H1 (cell line): Measurements from ENCODE around the gene APOBEC2. TPM values are rescaled to one million over a fixed set of nuclear protein-coding genes. Genes with fewer than 3 reads are reported as not detected.

Source experiments
- CTCF ChIA-PET: fragments of 300-600 bp; sonication (Branson Sonifier 250); formaldehyde crosslinking; loops from one replicate; lab custom pipeline; 2021; ENCODE audit not compliant: partially characterized antibody; lab: Charles Lee
- POLR2A ChIA-PET: fragments of 300-600 bp; sonication (Branson Sonifier 250); formaldehyde crosslinking; loops from one replicate; lab custom pipeline; 2021; ENCODE audit warnings: inconsistent platforms; ENCODE audit not compliant: partially characterized antibody; lab: Charles Lee
- DNase-seq, 2 experiments: peaks; one replicate each; pipeline versions ENCODE4 v3.0.0 to v3.0.0-alpha.2; 2010 to 2022; ENCODE audit warnings: low spot score in 2 of 2, low read depth in 1 of 2, mixed read lengths in 1 of 2
- FAIRE-seq: peaks from 2 replicates; lab custom pipeline; 2011; peaks lifted over from hg19 to GRCh38; lab: Jason Lieb, UNC
- H2AFZ ChIP-seq: 2 replicates; pipeline ENCODE4 v1.8.1; 2012; ENCODE audit warnings: low read length, inconsistent platforms
- H2AK5ac ChIP-seq: 2 replicates; pipeline ENCODE4 v1.6.1; 2013; ENCODE audit warnings: low read depth, low read length
- H2BK120ac ChIP-seq: replicated peaks from 2 replicates; pipeline ENCODE3; 2013; ENCODE audit warnings: low read depth, low read length, inconsistent platforms
- H2BK12ac ChIP-seq: 2 replicates; pipeline ENCODE4 v1.6.1; 2013; ENCODE audit warnings: low read depth, low read length
- H2BK15ac ChIP-seq: 2 replicates; pipeline ENCODE4 v1.6.1; 2013; ENCODE audit warnings: low read length
- H2BK20ac ChIP-seq: 2 replicates; pipeline ENCODE4 v1.6.1; 2013; ENCODE audit warnings: low read length
- H2BK5ac ChIP-seq: 2 replicates; pipeline ENCODE4 v1.6.1; 2013; ENCODE audit warnings: low read depth, low read length
- H3K14ac ChIP-seq: 2 replicates; pipeline ENCODE4 v1.6.1; 2013; ENCODE audit warnings: inconsistent platforms; ENCODE audit not compliant: insufficient read length
- H3K18ac ChIP-seq: 2 replicates; pipeline ENCODE4 v1.6.1; 2013; ENCODE audit warnings: low read length; ENCODE audit errors: extremely low read depth
- H3K23ac ChIP-seq: 2 replicates; pipeline ENCODE4 v1.6.1; 2013; ENCODE audit warnings: inconsistent platforms; ENCODE audit not compliant: insufficient read length
- H3K23me2 ChIP-seq: 2 replicates; pipeline ENCODE4 v1.6.1; 2013; ENCODE audit warnings: low read depth, low read length
- H3K27ac ChIP-seq: 2 replicates; pipeline ENCODE4 v1.6.1; 2011; ENCODE audit warnings: low read depth, low read length, inconsistent platforms
- H3K27me3 ChIP-seq, 4 experiments: replicated peaks in 1 of 4; 1 replicate in 1 of 4; 2 replicates in 3 of 4; pipeline versions ENCODE4 v1.6.1 to v1.8.1; 2011 to 2013; ENCODE audit warnings: low read length in 3 of 4, mild to moderate bottlenecking in 3 of 4, inconsistent platforms in 2 of 4, mixed read lengths in 2 of 4, moderate library complexity in 1 of 4; ENCODE audit not compliant: control insufficient read depth in 3 of 4, insufficient read depth in 3 of 4; ENCODE audit errors: extremely low read depth in 1 of 4
- H3K36me3 ChIP-seq, 4 experiments: 2 replicates each; pipeline versions ENCODE4 v1.6.1 to v1.8.1; 2011 to 2013; ENCODE audit warnings: mild to moderate bottlenecking in 4 of 4, low read length in 3 of 4, moderate library complexity in 2 of 4, control low read depth in 1 of 4, inconsistent platforms in 1 of 4; ENCODE audit not compliant: insufficient read depth in 4 of 4, control insufficient read depth in 2 of 4
- H3K4ac ChIP-seq: replicated peaks from 2 replicates; pipeline ENCODE3; 2013; ENCODE audit warnings: low read length, low read depth, mixed read lengths, inconsistent platforms; ENCODE audit not compliant: insufficient read length
- H3K4me1 ChIP-seq, 4 experiments: replicated peaks in 1 of 4; 1 replicate in 1 of 4; 2 replicates in 3 of 4; pipeline versions ENCODE4 v1.6.1 to v1.8.1; 2011 to 2013; ENCODE audit warnings: low read length in 3 of 4, inconsistent platforms in 2 of 4, mixed read lengths in 1 of 4; ENCODE audit not compliant: insufficient read depth in 4 of 4, control insufficient read depth in 3 of 4
- H3K4me2 ChIP-seq, 2 experiments: 2 replicates each; pipeline versions ENCODE4 v1.6.1 to v1.8.1; 2011 to 2013; ENCODE audit warnings: low read depth in 2 of 2, low read length in 2 of 2, control low read depth in 1 of 2, inconsistent platforms in 1 of 2, mild to moderate bottlenecking in 1 of 2; ENCODE audit not compliant: insufficient read depth in 1 of 2
- H3K4me3 ChIP-seq, 4 experiments: fragments of 200-600, 300-600 bp in 1 of 4; sonication (generic), shearing (Covaris generic), sonication (Bioruptor Twin) in 1 of 4; 2 replicates each; pipeline versions ENCODE4 v1.5.1 to v1.8.1; 2011 to 2016; ENCODE audit warnings: low read length in 4 of 4, low read depth in 3 of 4, control low read depth in 2 of 4, inconsistent platforms in 2 of 4, mild to moderate bottlenecking in 2 of 4, mixed read lengths in 1 of 4, moderate library complexity in 1 of 4; ENCODE audit not compliant: insufficient read depth in 2 of 4; ENCODE audit errors: extremely low read depth in 1 of 4
- H3K56ac ChIP-seq: replicated peaks from 2 replicates; pipeline ENCODE3; 2013; ENCODE audit warnings: low read depth, mild to moderate bottlenecking, mixed read lengths, low read length, inconsistent platforms; ENCODE audit not compliant: insufficient read length
- H3K79me1 ChIP-seq: 2 replicates; pipeline ENCODE4 v1.6.1; 2013; ENCODE audit warnings: low read depth, low read length, control low read depth
- H3K79me2 ChIP-seq, 2 experiments: 2 replicates each; pipeline versions ENCODE4 v1.6.1 to v1.8.1; 2012 to 2013; ENCODE audit warnings: low read length in 2 of 2, mild to moderate bottlenecking in 2 of 2, inconsistent platforms in 1 of 2; ENCODE audit not compliant: insufficient read depth in 2 of 2, control insufficient read depth in 1 of 2
- H3K9ac ChIP-seq, 4 experiments: replicated peaks in 1 of 4; 1 replicate in 1 of 4; 2 replicates in 3 of 4; pipeline versions ENCODE4 v1.6.1 to v1.8.1; 2011 to 2013; ENCODE audit warnings: low read depth in 3 of 4, low read length in 3 of 4, control low read depth in 2 of 4, mild to moderate bottlenecking in 2 of 4, moderate library complexity in 2 of 4, inconsistent platforms in 1 of 4; ENCODE audit errors: extremely low read depth in 1 of 4
- H3K9me3 ChIP-seq, 2 experiments: 2 replicates each; pipeline versions ENCODE4 v1.6.1 to v1.8.1; 2012 to 2013; ENCODE audit warnings: mild to moderate bottlenecking in 2 of 2, moderate library complexity in 2 of 2, control low read depth in 1 of 2, inconsistent platforms in 1 of 2, low read depth in 1 of 2, low read length in 1 of 2, mixed read lengths in 1 of 2; ENCODE audit not compliant: insufficient read depth in 2 of 2
- H4K20me1 ChIP-seq, 2 experiments: replicated peaks in 1 of 2; 2 replicates each; pipeline versions ENCODE3 to v1.8.1; 2011 to 2013; ENCODE audit warnings: inconsistent platforms in 2 of 2, low read length in 2 of 2, mild to moderate bottlenecking in 1 of 2; ENCODE audit not compliant: insufficient read depth in 2 of 2, control insufficient read depth in 1 of 2
- H4K5ac ChIP-seq: 2 replicates; pipeline ENCODE4 v1.6.1; 2013; ENCODE audit warnings: low read length, low read depth, mixed read lengths, inconsistent platforms; ENCODE audit not compliant: insufficient read length
- H4K8ac ChIP-seq: 2 replicates; pipeline ENCODE4 v1.8.0; 2013; ENCODE audit warnings: mild to moderate bottlenecking, moderate library complexity, low read length, inconsistent platforms; ENCODE audit not compliant: insufficient read depth; ENCODE audit errors: extremely low read depth
- H4K91ac ChIP-seq: replicated peaks from 2 replicates; pipeline ENCODE3; 2013; ENCODE audit warnings: low read length, mixed read lengths, inconsistent platforms; ENCODE audit not compliant: insufficient read length
- WGBS, 2 experiments: shearing (Covaris generic) in 1 of 2; methylation state at CpG; one replicate each; pipeline versions ENCODE4 v1.1.6 to v1.1.7; 2013 to 2015; ENCODE audit warnings: low lambda C conversion rate in 2 of 2, mixed read lengths in 2 of 2, inconsistent platforms in 1 of 2, low coverage in 1 of 2, missing lambda C conversion rate in 1 of 2; ENCODE audit not compliant: insufficient replicate concordance in 2 of 2, insufficient coverage in 1 of 2, insufficient read length in 1 of 2; ENCODE audit errors: extremely low coverage in 1 of 2, missing lambda C conversion rate in 1 of 2; 5-methylcytosine and 5-hydroxymethylcytosine counted together
- polyA plus RNA-seq, 7 experiments: library from polyadenylated mRNA; depleted of rRNA in 3 of 7; stranded (reverse) in 5 of 7; unstranded in 2 of 7; fragments of >200 nt in 5 of 7; fragments of 200-250 nt in 2 of 7; gene quantifications; 1 replicate in 5 of 7; 2 replicates in 1 of 7; 4 replicates in 1 of 7; pipeline versions ENCODE4 v1.2.1 to v1.2.3, GENCODE V29; 2011 to 2013; ENCODE audit warnings: missing spikeins in 2 of 7, mixed read lengths in 2 of 7
- total RNA-seq: library from RNA; stranded (reverse); fragmentation: NEBNext Ultra II Directional; extraction: Animal tissue kit (Norgen Biotek cat#: 25700); gene quantifications from 2 replicates; pipeline ENCODE4 v1.2.1, GENCODE V29; 2021

Gene APOBEC2
- total and polyA plus RNA-seq, 2 of the 8 experiments (the other 6 are each of a cell fraction or from before 2014, with no cell fraction given) = not detected

- Histone ChIP-seq H3K79me2 (no peaks in the 10 kb centered on the region), H3K23ac (no peak overlapping the region), H3K4ac (no peak overlapping the region), H3K14ac (no peak overlapping the region), H3K4me3 (no peak overlapping the region), H3K27ac (no peak overlapping the region), H2AFZ (no peak overlapping the region), H2BK12ac (no peak overlapping the region), H2BK5ac (no peak overlapping the region), H4K5ac (no peak overlapping the region), H2AK5ac (no peak overlapping the region), H3K9ac (no peak overlapping the region), H4K91ac (no peak overlapping the region), H3K9me3 (no peaks in the 10 kb centered on the region), H3K36me3 (peaks cover 4 to 53% (median 26%) of the 10 kb centered on the region in 4 experiments; a peak in 7 of 8 replicates), H3K18ac (no peak overlapping the region), H3K56ac (no peak overlapping the region), H3K4me1 (peaks cover 0 to under 1% (median 0%) of the 10 kb centered on the region in 4 experiments; a peak in 3 of 7 replicates), H3K79me1 (no peaks in the 10 kb centered on the region), H2BK20ac (no peak overlapping the region), H4K20me1 (no peaks in the 10 kb centered on the region), H2BK120ac (no peak overlapping the region), H3K27me3 (no peaks in the 10 kb centered on the region), H3K4me2 (no peak overlapping the region), H3K23me2 (no peaks in the 10 kb centered on the region), H2BK15ac (no peak overlapping the region), H4K8ac (no peak overlapping the region)
- WGBS, 2 experiments = 86% methylated on average over 2 of the region's 2 CpGs; no CpG with 5 or more reads in 1 of the 2 experiments
- POLR2A ChIA-PET = interaction anchor here (0.6 to 1.0 kb wide), 2 partner anchors 9 to 893 kb away, joined by 3 to 5 read pairs; no protein-coding TSS in a partner anchor
- DNase-seq = no peak
- no peak for FAIRE-seq
- CTCF ChIA-PET = interaction anchor here (0.7 to 1.2 kb wide), 7 partner anchors 9 to 870 kb away, joined by 3 to 11 read pairs (median 4); partner anchors contain the start of gene APOBEC2
Observed at GRCh38 chr6:41065550-41066026, 12.6 kb downstream of the APOBEC2 start.
